Suprapubic skin (tissue), 4 donors: ENCODE data around the gene LRMDA. TPM values are rescaled to one million over a fixed set of nuclear protein-coding genes. Genes with fewer than 3 reads are reported as not detected.

Experiments
- DNase-seq, 2 donors: peaks; one replicate each; pipeline ENCODE4 v3.0.0-alpha.2; 2019; ENCODE audit warnings: low spot score in 2 of 2
- H3K27ac ChIP-seq: fragments of 200-600 bp; sonication (generic); one replicate; pipeline ENCODE4 v1.5.1; 2019
- H3K27me3 ChIP-seq: fragments of 200-600 bp; sonication (generic); one replicate; pipeline ENCODE4 v1.5.1; 2019
- H3K36me3 ChIP-seq: fragments of 200-600 bp; sonication (generic); one replicate; pipeline ENCODE4 v1.5.1; 2019
- H3K4me1 ChIP-seq: fragments of 200-600 bp; sonication (generic); one replicate; pipeline ENCODE4 v1.5.1; 2019
- H3K4me3 ChIP-seq: fragments of 200-600 bp; sonication (generic); one replicate; pipeline ENCODE4 v1.5.1; 2019; ENCODE audit warnings: mild to moderate bottlenecking
- H3K9me3 ChIP-seq: fragments of 200-600 bp; sonication (generic); one replicate; pipeline ENCODE4 v1.5.1; 2019
- EP300 ChIP-seq: sonication (generic); formaldehyde crosslinking; IDR thresholded peaks from one replicate; pipeline ENCODE4 v1.6.1; 2017; ENCODE audit warnings: antibody characterized with exemption
- POLR2A ChIP-seq, 2 donors: fragments of 450-650 bp; IDR thresholded peaks; one replicate each; pipeline ENCODE4 v1.6.1; 2017; ENCODE audit warnings: antibody characterized with exemption in 2 of 2, mild to moderate bottlenecking in 2 of 2, moderate library complexity in 2 of 2
- POLR2AphosphoS5 ChIP-seq, 3 donors: sonication (generic); formaldehyde crosslinking; IDR thresholded peaks; one replicate each; pipeline ENCODE4 v1.6.1; 2017; ENCODE audit warnings: antibody characterized with exemption in 3 of 3
- WGBS: methylation state at CpG from one replicate; pipeline ENCODE4 v1.1.5; 2018; 5-methylcytosine and 5-hydroxymethylcytosine counted together
- total RNA-seq, 4 donors: library from RNA; depleted of rRNA; stranded (reverse); fragments of >200 nt; gene quantifications; one replicate each; pipeline ENCODE4 v1.1.0, GENCODE V29; 2016
- TF ChIP-seq, protein P1 (sequence below), 2 donors: fragments of 200-600 bp in 1 of 2; fragments of 450-650 bp in 1 of 2; sonication (generic) in 1 of 2; IDR thresholded peaks; one replicate each; pipeline ENCODE4 v1.5.1; 2016 to 2019; ENCODE audit warnings: antibody characterized with exemption in 2 of 2, mild to moderate bottlenecking in 1 of 2, moderate library complexity in 1 of 2

The LRMDA gene
- total RNA-seq, 4 donors from 2014 or later, result 0.10 to 2.9 (median 1.9) TPM; not detected in 1

DNA sequence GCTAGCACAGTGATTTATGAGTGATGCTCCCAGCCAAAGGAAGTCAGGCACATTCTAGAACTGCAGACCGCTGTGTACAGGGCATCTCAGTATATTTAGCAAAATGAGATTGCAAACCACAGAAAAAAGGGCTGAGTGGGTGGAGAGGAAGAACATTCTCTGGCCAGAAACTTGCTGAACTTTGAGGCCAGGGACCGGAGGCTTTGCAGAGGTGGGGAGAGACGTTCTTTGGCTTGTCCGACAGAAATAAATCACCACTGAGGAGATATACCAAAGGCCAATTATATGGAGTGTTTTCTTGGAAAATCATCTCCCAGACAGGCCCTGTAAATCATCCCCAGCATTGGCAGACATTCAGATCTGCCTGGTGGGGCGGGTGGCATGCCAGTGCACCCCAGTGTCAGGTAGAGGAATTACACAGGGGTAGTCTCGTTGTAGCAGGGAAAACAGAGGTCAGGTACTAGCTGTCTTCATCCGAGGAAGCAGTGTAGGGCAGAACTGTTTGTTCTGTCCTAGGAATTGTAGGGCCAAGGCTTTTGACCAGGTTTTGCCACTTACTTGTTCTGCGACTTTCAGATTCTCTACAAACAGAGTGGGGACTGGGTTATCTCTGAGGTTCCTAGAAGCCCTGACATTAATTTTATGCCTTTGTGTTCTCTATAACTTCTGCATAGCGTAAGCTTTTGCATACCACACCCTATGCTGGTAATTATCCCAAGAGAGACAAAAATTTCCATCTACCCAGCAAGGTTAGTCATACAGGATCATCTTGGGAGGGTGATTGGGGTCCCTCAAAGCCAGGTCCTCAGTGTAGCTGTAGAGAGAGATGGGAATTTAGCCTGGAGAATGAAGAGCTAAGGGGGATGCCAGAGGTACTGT lies 655.6 kb downstream of the LRMDA start:
- no peak for TF ChIP-seq POLR2AphosphoS5 (IDR thresholded peaks at IDR 0.05)
- TF ChIP-seq, protein P1, sequence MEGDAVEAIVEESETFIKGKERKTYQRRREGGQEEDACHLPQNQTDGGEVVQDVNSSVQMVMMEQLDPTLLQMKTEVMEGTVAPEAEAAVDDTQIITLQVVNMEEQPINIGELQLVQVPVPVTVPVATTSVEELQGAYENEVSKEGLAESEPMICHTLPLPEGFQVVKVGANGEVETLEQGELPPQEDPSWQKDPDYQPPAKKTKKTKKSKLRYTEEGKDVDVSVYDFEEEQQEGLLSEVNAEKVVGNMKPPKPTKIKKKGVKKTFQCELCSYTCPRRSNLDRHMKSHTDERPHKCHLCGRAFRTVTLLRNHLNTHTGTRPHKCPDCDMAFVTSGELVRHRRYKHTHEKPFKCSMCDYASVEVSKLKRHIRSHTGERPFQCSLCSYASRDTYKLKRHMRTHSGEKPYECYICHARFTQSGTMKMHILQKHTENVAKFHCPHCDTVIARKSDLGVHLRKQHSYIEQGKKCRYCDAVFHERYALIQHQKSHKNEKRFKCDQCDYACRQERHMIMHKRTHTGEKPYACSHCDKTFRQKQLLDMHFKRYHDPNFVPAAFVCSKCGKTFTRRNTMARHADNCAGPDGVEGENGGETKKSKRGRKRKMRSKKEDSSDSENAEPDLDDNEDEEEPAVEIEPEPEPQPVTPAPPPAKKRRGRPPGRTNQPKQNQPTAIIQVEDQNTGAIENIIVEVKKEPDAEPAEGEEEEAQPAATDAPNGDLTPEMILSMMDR (IDR thresholded peaks at IDR 0.05), result peak in 1 of 2 donors; percentile 56
- no peaks in the 10 kb centered on the region for H3K27me3 ChIP-seq
- no peak for DNase-seq
- H3K36me3 ChIP-seq, result no peaks in the 10 kb centered on the region
- peaks cover 3% of the 10 kb centered on the region for H3K4me1 ChIP-seq
- 39% methylated on average over 8 of the region's 9 CpGs for WGBS
- H3K4me3 ChIP-seq, result no peak overlapping the region
- H3K27ac ChIP-seq, result no peak overlapping the region
- H3K9me3 ChIP-seq, result no peaks in the 10 kb centered on the region

DNA sequence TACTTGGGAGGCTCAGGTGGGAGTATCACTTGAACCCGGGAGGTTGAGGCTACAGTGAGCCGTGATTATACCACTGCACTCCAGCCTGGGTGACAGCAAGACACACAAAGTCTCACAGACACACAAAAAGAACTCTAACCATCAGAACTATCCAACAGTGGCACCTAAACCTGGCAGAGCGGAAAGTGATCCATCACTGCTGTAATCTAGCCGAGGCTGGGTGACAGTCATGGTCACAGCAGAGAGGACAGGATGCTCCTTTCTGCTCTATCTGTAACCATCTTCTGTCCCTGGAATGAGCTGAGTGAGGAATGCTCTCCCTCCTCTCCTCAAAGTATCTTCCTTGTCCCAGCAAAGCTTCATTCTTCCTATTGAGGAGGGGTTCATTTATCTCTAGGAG lies 656.6 kb downstream of the LRMDA start:
- 95% methylated on average over 4 of the region's 4 CpGs for WGBS

DNA sequence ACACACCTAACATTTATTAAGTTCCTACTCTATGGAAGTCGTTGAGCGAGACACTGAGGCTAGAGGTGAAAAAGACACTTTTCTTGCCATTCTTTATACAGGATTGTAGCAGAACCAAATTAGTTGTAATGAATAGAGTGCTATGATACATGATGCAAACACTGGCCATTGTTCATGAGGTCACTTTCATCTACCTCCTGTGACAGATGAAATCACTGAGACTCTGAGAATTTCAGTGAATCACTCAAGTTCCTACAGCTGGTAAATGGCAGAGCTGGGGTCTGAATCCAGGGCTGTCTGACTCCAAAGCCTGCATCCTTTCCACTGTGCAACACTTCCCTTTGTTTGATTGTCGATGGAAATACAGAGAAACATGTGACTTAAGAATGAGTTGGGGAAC lies 657.6 kb downstream of the LRMDA start:
- H3K36me3 ChIP-seq, result no peaks in the 10 kb centered on the region
- no peak for DNase-seq
- H3K4me3 ChIP-seq, result no peak overlapping the region
- no peaks in the 10 kb centered on the region for H3K9me3 ChIP-seq
- WGBS, result 85% methylated on average over 3 of the region's 3 CpGs
- H3K27me3 ChIP-seq, result no peaks in the 10 kb centered on the region
- H3K27ac ChIP-seq, result no peak overlapping the region
- H3K4me1 ChIP-seq, result peaks cover 3% of the 10 kb centered on the region
- TF ChIP-seq POLR2A (IDR thresholded peaks at IDR 0.05) (no peak), POLR2AphosphoS5 (IDR thresholded peaks at IDR 0.05) (no peak), EP300 (no peak)
- TF ChIP-seq, protein P1 (IDR thresholded peaks at IDR 0.05), result no peak

More for the DNA sequence above, 656.6 kb downstream of the LRMDA start:
- Histone ChIP-seq H3K4me1 (peaks cover 3% of the 10 kb centered on the region), H3K27me3 (no peaks in the 10 kb centered on the region), H3K27ac (no peak overlapping the region), H3K4me3 (no peak overlapping the region), H3K36me3 (no peaks in the 10 kb centered on the region), H3K9me3 (no peaks in the 10 kb centered on the region)
- TF ChIP-seq POLR2A (IDR thresholded peaks at IDR 0.05) (no peak), EP300 (no peak), POLR2AphosphoS5 (IDR thresholded peaks at IDR 0.05) (no peak)
- TF ChIP-seq, protein P1 (IDR thresholded peaks at IDR 0.05), result no peak
- no peak for DNase-seq

DNA sequence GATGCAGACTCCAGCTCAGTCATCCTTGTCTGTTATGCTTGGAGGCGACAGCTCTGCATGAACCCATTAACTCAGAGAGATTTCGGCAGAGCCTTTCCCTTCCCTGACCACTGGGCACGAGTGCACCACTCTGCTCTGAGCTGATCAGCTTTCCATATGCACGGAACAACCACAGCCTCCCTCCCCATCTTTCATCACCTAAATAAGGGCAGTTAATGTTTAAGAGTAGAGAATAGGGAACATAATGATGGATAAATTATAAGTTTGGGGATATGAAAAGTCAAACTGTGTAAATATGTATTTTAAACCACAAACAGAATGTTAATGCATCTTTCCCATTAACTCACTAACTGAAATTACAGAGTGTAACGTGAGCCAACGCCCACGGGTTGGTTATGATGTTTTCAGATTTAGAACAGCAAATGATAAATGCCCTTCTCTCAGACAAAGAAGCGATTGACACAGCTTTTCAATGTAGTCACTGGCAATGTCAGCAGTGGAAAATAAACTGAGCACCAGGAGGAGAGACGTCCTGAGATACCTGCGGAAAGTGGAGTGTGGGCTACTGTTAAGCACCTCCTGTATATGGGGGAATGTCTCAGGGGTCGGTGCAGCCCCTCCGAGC lies 658.2 kb downstream of the LRMDA start:
- Histone ChIP-seq H3K9me3 (no peaks in the 10 kb centered on the region), H3K27ac (no peak overlapping the region), H3K27me3 (no peaks in the 10 kb centered on the region), H3K36me3 (no peaks in the 10 kb centered on the region), H3K4me1 (peaks cover 3% of the 10 kb centered on the region), H3K4me3 (no peak overlapping the region)
- 65% methylated on average over 12 of the region's 12 CpGs for WGBS
- DNase-seq, result no peak
- TF ChIP-seq, protein P1 (IDR thresholded peaks at IDR 0.05), result no peak
- TF ChIP-seq EP300, result no peak
- TF ChIP-seq POLR2AphosphoS5 (IDR thresholded peaks at IDR 0.05), result no peak
- no peak for TF ChIP-seq POLR2A (IDR thresholded peaks at IDR 0.05)

DNA sequence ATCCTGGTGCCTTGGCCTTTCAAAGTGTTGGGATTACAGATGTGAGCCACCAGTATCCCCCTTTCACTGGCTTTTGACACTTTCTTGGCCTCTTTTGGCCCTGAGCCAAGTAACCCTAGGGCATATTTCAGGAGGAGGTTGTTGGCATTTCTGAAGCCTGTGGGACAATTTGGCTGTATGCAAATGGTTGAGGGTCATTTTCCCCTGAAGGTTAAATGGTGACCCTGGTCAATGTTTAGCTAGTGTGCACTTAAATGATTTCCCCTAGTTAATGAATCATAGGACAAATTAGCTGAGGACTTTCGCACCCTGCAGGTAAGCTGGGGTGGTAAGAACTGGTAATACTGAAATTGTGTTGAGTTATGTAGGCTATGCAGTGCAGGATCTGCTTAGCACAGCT lies 660.5 kb downstream of the LRMDA start:
- no peaks in the 10 kb centered on the region for H3K9me3 ChIP-seq
- TF ChIP-seq EP300, result no peak
- no peak for TF ChIP-seq POLR2A (IDR thresholded peaks at IDR 0.05)
- no peak for TF ChIP-seq POLR2AphosphoS5 (IDR thresholded peaks at IDR 0.05)
- TF ChIP-seq, protein P1 (IDR thresholded peaks at IDR 0.05), result no peak
- DNase-seq, result no peak

More for the DNA sequence above, 660.5 kb downstream of the LRMDA start:
- 100% methylated on average over 1 of the region's 1 CpG for WGBS
- Histone ChIP-seq H3K36me3 (no peaks in the 10 kb centered on the region), H3K27me3 (no peaks in the 10 kb centered on the region), H3K4me3 (no peak overlapping the region), H3K27ac (no peak overlapping the region), H3K4me1 (peaks cover 3% of the 10 kb centered on the region)
